GM18520 (cell line): Measurements from ENCODE around the gene RPLP1.

Experiments
- ATAC-seq: cut with Tn5 transposase; IDR thresholded peaks from one replicate; pipeline ENCODE4 v1.9.1; 2021; ENCODE audit not compliant: unreplicated experiment

RPLP1 gene

DNA sequence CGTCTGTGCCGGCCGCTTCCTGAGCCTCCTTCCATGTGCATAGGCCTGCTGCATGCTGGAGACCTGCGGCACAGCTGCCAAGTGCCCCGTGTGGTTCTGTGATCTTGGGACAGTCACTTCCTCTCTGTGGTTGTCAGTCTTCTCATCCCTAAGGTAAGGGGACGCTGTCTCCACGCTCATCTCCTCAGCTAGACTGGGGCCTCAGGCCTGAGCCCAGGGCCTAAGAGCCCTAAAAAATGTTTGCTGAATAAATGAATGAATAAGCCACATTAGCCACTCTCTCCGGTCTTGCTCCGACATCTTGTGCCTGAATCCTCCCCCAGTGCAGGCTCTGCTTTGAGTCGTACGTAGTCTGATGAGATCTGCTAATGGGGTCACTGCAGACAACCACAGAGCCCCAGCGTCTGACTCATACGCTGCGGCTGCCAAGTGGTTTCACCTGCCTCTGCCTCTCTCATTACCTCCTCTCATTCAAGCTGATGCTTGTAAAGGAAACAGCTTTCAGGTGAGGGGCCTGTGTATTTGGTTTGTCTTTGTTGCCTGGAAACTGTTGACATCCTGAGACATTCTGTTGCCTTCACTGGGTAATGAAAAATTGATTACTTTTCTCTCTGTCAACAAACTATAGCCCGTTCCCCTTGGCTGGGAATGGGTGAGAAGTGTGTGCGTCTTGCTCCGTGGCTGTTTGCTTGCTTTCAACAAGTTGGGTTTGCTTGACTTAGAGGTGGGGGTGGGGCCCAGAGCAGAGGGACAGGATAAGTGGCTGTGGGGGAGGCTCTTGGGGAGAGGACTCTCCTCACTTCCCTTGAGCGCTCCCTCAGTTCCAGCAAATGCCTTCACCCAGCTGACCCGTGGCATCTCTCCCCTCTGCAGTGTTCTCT, 15.9 kb downstream of the RPLP1 start:
- no peak for ATAC-seq

DNA sequence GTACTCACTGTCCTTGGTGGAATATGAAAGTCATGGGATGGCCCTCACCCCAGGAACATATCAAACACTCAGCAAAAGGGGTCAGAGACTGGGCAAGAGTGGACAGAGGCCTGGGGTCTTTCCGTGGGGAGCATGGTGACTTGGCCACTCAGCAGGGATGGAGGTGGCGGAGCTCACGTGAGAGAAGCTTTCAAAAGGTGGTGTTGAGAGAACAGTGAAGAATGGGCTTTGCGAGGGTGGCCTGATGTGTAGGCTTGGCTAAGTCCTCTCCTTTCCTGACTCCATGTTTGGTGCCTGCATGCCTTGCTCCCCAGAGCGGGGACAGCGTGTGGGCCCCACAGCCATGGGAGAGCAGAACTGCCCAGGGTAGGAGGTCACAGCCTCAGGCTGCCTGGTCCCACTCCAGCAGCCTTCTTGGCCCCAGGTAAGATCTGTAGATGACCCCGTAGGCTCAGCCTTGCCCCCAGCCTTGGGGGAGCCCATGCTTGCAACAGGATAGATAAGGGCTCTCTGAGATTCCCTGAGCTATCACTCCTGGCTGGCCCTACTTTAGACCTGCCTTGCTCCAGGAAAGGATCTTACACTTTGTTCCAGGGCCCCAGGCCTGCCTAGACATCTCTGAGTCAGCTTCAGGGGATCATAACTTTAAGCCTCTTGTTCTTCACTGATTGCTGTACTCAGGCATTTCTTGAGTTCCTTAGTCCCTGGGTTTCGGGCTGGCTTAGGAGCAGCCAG, 17.0 kb downstream of the RPLP1 start:
- no peak for ATAC-seq

DNA sequence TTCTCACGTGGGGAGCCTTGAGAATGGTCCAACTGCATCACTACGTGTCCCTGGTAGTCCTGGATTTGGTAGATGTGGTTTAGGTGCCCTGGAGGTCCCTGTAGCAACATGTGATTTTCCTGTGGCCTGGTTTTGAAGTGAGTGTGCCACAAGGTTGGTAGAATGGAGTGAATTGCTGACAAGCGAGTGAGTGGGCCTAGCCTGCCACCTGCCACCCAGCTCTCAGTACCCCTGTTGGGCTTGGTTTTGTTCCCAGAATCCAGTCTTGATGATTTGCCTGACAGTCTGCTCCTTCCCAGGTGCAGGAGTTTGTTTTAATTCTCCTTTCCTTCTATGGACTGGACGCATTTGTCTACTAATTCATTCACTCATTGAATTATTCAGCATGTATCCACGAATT, 19.4 kb downstream of the RPLP1 start:
- no peak for ATAC-seq

DNA sequence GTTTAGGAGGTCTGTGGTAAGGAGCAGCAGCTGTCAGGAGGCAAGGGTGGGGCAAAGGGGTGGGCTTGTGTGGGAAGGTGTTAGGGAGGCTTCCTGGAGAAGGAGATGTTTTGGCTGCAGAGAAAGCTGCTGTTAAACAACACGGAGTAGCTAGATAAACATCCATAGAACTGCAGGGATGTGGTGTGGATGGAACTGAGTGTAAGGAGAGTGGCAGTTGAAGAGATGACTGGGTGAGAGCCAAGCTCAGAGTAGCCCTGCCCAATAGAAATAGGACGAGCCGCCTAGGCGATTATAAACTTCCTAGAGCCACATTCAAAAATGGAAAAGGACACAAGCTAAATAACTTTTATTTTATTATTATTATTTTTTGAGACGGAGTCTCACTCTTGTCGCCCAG, 19.9 kb downstream of the RPLP1 start:
- ATAC-seq = no peak

DNA sequence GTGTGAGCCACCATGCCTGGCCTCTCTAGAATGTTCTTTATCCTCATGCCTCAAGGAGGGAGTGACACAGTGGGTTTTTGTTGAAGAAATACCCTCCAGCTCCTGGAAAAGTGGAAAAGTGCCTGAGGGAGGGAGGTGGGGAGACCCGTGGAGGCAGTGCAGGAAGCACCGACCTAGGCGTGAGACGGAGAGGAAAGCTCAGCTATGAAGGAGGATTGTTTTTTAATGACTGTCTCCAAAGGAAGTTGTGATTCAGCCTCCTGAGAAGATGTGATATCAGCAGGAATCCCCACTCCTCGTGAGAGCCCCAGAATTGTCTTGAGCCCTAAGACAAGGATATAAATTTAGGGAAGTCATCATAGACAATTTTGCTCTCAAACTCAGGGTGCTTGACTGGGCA, 21.7 kb downstream of the RPLP1 start:
- no peak for ATAC-seq

DNA sequence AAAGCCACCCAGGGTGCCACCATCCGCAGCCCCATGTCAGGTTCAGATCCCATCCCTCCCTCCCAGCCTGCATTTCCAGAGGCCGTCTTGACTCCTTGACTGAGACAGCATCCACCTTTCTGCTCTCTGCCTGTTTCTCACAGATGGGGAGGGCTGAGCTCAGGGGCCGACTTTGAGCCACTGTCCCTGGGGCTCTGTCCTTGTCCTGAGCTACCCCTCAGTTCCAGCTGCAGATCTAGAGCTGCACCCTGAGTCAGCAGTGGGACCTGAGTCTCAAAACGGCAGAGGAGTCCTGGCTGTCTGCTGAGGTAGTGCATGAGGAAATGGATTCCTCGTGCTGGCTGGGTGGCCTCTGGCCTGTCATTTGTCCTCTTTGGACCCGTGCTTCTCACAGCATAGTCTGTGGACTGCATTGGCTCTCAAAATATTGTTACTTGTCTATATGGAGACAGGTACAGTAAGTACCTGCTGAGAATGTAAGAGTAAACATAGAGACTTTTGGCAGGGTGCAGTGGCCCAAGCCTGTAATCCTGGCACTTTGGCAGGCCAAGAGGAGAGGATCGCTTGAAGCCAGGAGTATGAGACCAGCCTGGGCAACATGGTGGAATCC, 22.3 kb downstream of the RPLP1 start:
- ATAC-seq = no peak

DNA sequence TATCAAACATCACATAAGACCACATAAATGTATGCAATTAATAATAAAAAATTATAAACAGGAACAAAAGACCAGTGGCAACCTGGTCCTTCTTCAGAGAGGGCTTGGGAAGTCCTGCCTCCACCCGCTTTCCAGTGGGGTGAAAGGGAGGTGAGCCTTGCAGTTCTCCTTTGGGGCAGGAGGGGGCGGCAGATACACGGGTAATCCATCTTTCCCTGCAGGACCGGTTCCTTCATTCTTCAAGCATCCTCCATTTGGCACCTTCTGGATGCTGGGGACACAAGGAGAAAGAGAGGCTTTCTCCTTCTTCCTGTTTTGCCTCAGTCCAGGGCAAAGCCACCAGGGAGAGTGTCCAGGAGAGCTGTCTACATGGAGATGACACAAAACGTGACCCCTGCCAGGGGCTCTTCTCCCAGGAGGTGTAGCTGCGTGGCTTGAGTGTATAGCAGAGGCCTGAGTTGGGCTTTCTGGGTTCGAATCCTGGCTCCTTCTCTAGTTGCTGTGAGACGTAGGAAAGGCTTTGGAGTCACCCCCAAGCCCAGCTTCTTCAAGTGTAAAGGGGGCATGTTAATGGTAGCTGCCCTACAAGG, 23.2 kb downstream of the RPLP1 start:
- ATAC-seq = no peak

DNA sequence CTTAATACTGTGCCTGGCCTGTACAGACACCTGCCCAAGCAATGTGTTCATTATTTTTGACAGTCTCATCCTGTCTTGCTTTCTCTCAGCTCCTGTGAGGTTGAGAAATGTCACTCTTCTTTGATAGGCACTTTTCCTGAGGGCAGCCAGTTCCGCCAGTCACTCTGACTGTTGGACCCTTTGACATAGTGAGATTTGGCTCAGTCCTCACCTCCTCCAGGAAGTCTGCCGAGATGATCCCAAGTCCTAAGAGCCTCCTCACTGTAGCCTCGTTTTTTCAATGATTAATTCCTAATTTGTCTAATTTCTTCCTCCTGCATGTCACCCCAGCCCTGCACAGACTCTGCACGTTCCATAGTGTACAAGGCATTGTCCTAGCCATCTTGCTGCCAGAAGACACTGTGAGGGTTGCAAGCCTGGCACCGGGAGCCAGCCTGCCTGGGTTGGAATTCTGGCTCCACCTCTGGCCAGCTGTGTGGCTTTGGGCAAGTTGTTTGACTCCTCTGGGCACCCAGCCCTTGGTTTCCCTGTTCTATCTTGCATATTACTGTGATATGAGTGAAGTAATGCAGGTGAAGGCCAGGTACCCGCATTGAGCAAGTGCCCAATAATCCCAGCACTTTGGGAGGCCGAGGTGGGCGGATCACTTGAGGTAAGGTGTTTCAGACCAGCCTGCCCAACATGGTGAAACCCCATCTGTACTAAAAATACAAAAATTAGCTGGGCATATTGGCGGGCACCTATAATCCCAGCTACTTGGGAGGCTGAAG, 24.3 kb downstream of the RPLP1 start:
- ATAC-seq = no peak

DNA sequence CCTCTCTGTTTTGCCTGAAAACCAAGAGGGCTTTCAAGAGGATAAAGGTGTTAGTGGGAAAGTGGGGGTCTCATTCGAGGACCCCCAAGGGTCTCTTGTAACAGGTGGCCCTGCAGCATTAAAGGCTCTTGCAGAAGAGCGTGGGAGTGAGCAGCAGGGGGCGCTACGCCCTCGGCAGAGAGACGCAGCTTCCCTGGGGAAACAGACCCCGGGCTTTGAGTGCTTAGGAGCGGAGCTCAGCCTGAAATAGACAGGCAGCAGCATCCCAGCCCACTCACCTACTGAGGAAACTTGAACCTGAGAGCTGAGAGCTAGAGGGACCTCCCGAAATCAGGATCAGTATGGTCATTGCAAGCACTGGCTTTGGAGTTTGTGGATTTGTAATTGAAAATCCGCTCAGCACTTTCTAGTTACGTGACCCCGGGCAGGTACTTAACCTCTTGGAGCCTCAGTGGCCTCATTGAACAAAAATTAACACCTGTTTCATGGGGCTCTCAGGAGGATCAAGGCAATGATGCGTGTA, 25.7 kb downstream of the RPLP1 start:
- ATAC-seq = no peak

DNA sequence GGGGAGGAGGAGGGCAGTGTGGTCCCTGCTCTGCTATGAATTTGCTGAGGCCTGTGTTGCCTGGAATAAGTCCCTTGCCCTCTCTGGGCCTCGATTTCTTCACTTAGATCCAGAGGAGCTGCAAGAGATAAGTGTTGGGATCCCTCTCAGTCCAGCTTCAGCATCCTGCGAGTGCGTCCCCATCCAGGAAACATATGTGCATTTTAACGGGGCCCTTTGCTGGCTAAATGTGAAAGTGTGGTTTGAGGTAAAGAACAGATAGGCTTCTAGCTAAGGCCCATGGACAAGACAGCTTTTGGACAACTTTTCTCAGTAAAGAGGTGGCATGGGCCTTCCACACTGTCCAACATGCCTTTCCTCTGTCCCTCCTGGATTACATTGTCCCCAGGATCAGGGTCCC, 26.5 kb downstream of the RPLP1 start:
- no peak for ATAC-seq

DNA sequence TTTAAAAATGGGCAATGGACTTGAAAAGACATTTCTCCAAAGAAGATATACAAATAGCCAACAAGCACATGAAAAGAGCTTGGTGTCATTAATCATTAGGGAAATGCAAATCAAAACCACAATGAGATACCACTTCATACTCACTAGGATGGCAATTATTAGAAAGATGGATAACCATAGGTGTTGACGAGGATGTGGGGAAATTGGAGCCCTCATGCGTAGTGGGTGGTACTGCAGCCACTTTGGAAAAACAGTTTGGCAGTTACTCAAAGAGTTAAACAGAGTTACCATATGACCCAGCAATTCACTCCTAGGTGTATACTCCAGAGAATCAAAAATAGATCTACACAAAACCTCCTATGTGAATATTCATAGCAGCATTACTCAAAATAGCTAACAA, 27.4 kb downstream of the RPLP1 start:
- ATAC-seq = no peak

DNA sequence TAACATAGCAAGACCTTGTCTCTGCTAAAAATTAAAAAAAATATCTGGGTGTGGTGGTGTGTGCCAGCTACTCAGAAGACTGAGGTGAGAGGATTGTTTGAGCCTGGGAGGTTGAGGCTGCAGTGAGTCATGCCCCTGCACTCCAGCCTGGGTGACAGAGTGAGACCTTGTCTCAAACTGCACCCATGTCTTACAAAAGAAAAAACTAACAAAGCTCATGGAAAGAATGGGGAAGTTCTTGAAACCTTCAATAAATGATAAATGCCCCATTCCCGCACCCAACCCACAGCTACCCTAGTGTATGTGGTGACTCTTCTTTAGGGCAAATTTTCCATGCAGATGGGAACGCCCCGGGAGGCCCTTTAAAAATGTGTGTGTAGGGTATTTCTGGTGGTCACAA, 28.3 kb downstream of the RPLP1 start:
- ATAC-seq = no peak

DNA sequence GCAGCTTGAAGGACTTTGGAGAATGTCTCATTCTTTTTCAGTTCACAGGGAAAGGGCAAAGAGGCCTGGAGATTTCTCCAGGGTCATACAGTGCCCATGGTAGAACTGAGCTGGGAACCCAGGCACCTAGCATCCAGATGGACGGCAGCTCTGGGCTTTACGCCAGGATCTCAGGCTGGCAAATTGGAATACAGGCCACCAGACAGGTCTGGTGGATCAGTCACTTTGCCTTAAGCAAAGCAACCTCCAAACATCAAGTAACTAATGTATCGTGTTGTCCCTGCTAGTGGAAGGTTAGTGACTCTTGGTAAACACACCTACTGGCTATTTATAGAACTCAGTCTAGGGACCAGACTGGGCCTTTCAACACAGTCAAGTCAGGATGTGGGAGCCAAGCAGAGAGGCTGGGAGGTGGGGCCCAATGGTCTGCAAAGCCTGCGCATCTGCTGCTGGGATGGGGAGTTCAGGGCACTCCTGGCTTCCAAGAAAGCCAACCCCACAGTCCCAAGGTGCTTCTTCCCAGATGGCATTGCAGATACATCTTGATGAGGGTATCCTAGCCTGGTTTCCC, 30.2 kb downstream of the RPLP1 start:
- ATAC-seq = no peak

DNA sequence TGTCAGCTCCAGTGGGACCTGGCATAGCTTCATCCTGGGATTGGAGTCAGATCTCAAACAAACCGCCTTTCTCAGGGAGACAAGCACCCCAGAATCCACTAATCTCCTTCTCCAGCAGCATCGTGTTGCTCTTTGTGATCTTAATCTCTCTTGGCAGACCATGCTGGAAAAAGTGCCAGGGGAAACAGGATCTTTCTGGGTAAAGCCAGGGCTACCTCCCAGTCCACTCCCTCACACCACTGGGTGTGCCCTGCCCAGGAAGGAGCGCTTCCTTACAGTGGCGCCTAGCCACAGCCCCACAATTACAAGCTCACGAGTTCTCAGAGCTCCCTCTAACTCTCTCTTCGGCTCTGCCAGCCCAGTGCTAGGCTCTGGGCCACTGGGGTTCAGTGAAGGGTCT, 32.2 kb downstream of the RPLP1 start:
- ATAC-seq = no peak

DNA sequence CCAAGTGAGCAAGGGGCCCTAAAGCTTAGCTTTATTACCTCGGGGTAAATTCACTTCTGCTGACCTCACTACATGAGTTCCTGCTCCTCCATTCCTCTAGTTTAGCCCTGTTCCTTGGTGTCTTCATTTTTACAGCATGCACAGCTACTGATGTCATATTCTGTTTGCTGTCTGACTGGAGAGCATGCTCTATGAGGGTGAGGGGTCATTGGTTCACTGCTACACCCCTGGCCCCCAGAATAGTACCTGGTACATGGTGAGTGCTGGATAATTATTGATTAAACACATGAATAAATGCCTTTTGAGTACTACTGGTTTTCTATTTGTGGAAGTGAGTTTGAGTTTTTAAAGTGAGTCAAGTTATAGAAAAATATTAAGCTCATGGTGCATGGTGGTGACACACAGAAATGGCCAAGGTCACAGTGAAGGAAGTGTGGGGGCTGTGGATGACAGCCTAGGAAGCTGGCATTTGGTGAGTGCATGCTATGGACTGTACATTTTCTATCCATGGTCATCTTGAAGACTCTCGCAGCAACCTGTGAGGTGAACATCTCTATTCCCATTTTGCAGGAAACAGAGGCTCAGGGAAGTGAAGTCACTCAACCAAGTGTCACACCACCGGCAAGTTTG, 34.0 kb downstream of the RPLP1 start:
- no peak for ATAC-seq

DNA sequence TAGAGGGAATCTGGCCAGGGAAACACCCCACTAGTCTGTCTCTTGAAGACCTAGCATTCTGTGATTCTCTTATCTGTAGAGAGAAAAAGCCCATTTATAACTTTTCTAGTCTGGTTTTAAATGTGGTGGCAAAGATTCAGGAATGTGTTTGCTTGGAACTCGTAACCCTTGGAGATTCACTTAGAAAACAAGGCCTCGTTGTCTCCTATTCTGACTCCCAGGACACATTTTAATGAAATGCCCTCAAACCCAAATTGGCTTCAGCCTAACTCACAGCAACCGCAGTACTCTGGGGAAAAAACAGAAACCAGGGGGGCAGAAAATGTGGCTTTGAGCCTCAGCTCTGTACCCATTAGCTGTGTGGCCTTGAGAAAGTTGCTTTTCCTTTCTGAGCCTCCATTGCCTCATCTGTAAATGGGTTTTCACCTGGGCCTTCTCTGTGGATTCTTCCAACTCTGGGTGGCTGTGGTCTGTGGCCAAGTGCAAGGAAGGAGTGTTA, 36.5 kb downstream of the RPLP1 start:
- ATAC-seq = no peak

DNA sequence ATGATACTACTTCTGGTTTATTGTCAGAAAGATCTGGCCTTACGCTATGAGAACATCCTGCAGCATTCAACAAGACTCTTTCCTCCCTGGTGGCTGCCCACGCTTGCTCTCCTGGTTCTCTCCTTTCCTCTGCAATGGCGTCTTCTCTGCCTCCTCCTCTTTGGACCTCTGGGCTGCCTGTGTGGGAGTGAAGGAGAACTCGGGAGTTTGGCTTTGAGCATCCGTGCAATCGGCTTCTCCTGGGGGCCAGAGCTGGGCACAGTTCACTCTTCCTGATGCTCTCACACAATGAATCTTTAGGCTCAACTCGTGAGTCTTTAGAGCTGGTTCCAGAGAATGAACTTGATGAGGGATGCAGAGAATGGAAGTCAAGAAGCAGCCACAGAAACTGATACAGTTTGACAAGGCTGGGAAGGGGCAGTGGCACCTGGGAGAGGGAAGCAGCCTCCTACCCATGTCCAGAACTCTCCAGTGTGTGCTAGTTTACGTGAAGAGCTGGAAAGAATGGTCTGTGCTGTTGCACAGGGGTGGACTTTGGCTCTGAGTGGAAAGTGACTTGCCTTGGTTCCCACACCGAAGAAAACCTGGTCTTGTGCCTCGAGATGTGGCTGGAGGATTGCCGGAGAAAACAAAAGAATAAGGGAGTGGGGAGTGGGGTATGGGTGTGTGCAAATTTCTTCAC, 37.9 kb downstream of the RPLP1 start:
- no peak for ATAC-seq

DNA sequence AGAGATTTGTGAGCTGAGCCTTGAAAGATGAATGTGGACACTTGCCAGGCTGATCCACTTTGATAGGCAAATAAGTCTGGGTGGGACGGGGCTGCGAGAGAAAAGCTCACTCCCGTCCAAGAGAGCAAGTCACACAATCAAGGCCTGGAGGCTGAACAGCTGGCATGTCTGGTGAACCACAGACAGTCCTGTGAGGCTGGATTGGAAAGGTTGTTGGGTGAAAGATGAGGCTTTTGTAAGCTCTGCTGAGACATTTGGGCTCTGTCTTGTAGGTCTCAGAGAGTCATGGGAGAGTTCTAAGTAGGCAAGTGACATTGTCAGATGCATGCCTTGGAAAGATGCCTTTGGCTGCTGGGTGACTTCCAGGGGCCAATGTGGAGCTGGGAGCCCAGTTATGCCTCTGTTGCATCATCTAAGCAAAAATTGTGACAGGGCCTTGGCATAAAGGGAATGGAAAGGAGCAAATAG, 38.5 kb downstream of the RPLP1 start:
- no peak for ATAC-seq

DNA sequence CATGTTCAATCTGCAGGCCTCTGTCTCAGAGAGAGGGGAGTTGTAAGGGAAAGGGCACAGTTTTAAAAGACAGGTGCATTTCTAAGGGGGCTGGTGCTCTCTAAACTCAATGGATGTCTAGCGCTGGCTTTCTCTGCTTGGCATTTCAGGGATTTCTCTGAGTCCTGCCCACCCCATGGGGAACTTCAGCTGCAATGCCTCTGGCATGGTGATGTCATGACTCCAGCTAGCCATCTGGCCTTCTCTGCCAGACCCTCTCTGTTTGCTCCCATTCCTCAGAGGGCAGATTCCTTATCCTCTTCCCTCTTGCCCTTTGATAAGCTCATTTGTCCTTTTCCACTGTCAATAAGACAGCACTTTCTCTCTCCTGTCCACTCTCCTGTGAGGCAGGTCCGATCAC, 40.8 kb downstream of the RPLP1 start:
- ATAC-seq = no peak
